BLaER1 (cell line): ENCODE data around the gene HJV.

Experiments used
- H3K27ac ChIP-seq: shearing (Covaris generic); formaldehyde crosslinking; 2 replicates; pipeline ENCODE4 v1.8.1; 2022
- H3K27me3 ChIP-seq: shearing (Covaris generic); formaldehyde crosslinking; 2 replicates; pipeline ENCODE4 v1.8.1; 2022
- H3K36me3 ChIP-seq: shearing (Covaris generic); formaldehyde crosslinking; 2 replicates; pipeline ENCODE4 v1.8.1; 2022
- H3K4me1 ChIP-seq: shearing (Covaris generic); formaldehyde crosslinking; 2 replicates; pipeline ENCODE4 v1.8.1; 2022
- H3K4me2 ChIP-seq: shearing (Covaris generic); formaldehyde crosslinking; 2 replicates; pipeline ENCODE4 v1.8.1; 2022
- H3K4me3 ChIP-seq: shearing (Covaris generic); formaldehyde crosslinking; 2 replicates; pipeline ENCODE4 v1.8.1; 2022
- H3K9ac ChIP-seq: shearing (Covaris generic); formaldehyde crosslinking; 2 replicates; pipeline ENCODE4 v1.8.1; 2022
- H3K9me3 ChIP-seq: shearing (Covaris generic); formaldehyde crosslinking; 2 replicates; pipeline ENCODE4 v1.8.1; 2022
- H4K20me1 ChIP-seq: shearing (Covaris generic); formaldehyde crosslinking; 2 replicates; pipeline ENCODE4 v1.8.1; 2022
- Cebpa-rat ChIP-seq: shearing (Covaris generic); IDR thresholded peaks from 2 replicates; pipeline ENCODE4 v1.8.1; 2022

HJV gene

DNA sequence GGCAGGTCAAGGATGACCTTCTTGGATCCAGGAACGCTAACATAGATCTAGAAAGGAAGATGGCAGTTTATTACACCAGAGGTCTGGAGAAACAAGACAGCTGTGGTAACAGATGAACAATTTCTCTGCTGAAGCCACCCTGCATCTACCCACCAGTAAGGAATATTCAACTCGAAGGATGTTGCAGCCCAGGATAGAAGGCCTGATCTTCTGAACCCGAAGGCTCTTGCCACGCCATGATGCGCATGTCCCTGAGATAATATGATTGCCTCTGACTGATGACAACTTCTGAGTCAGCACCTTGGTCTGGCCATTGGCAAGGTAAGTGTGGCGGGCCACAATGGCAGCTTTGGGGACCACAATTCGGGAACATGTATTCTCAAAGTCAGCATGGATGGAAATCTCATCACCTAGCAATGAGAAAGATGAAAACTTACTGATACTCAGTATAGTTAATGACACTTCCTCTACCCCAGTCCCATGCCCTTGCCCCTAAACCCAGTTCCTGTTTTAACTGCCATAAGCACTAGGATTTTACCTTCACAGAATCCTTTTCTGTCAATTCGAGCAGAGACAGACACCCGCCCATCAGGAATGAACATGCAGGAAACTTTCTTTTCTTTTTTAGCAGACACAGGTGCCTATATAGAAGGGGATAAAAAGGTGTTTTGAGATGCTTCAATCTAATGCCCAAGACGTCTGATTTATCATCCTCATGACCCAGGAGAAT is 27.0 kb downstream of the HJV start:
- Histone ChIP-seq H3K27me3 (no peaks in the 10 kb centered on the region), H3K36me3 (peaks cover 34% of the 10 kb centered on the region), H3K9ac (peak overlapping the region; percentile 98), H3K9me3 (no peaks in the 10 kb centered on the region), H3K4me1 (peaks cover 55% of the 10 kb centered on the region), H3K4me3 (peak overlapping the region; percentile 82), H4K20me1 (peaks cover 60% of the 10 kb centered on the region), H3K4me2 (peak overlapping the region; percentile 93), H3K27ac (peak overlapping the region; percentile 89)
- TF ChIP-seq Cebpa-rat, result no peak

DNA sequence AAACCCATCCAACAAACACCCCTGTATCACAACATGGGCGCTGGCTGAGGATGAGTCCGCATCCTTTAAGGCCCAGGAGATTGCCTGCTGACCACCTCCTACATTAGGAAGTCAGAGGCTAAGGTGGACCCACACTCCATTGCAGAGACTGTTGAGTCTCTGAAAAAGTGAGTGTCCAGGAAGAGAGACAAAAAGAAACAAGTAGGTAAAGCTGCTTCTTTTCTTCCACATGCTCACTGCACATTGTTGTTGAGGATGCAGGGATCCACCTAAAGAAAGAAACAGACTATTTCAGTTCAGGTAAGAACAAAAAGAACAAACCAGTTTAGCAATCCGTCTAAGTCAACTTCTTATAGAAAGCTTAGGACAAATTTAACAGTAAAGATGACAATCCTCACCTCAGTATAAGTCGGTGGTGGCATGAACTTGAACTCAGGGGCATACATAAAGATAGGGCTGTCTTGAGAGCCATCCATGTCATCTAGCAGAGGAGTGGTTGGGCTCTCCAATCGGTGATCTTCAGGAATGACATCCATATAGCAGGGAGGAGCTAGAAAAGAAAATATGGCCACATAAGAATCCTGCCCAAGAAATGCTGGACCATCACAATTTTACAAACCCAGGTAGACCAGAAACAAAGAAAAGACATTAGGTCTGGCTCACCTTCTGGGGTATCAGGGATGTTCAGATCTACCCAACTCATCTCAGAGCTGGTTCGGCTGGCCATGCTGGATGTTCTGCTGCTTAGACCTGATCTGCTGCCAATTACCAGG is 27.7 kb downstream of the HJV start:
- H3K27me3 ChIP-seq, result no peaks in the 10 kb centered on the region
- no peak overlapping the region for H3K27ac ChIP-seq
- no peaks in the 10 kb centered on the region for H3K9me3 ChIP-seq
- TF ChIP-seq Cebpa-rat, result no peak
- H3K36me3 ChIP-seq, result peaks cover 34% of the 10 kb centered on the region
- H4K20me1 ChIP-seq, result peaks cover 60% of the 10 kb centered on the region
- H3K4me2 ChIP-seq, result peak overlapping the region; percentile 93
- H3K4me3 ChIP-seq, result peak overlapping the region; percentile 82
- peaks cover 48% of the 10 kb centered on the region for H3K4me1 ChIP-seq
- H3K9ac ChIP-seq, result peak overlapping the region; percentile 98

DNA sequence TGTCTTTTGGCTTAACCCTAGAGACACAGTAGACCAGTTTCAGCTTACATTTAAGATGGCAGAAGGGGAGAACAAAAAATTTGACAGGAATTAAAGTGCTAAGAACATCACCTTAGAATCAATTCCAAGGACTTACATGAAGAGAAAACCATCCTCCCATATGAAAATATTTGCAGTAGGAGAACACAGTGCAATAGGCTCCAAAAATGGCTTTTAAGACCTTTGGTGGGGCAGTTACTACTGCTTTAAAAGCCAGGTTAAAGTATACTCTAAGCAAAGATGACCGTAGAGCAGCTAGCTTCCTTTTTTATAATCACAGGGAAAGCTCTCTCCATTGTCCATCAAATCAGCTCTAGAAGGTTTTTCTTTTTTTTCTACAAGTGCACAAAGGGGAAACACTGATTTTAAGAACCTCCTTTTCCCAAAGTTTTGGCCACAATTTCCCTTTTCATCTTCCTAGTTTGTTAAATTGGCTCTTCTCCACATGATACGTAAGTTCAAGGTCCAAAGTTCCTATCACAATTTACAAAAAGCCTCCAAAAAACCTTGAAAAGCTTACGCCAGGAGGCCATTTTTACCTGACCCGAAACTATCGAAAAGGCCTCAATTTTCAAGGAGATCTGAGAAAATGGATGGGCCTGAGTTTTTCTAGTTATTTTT is 28.4 kb downstream of the HJV start:
- peaks cover 47% of the 10 kb centered on the region for H3K4me1 ChIP-seq
- no peaks in the 10 kb centered on the region for H3K27me3 ChIP-seq
- TF ChIP-seq Cebpa-rat, result no peak
- no peak overlapping the region for H3K27ac ChIP-seq
- H3K4me2 ChIP-seq, result peak overlapping the region; percentile 93
- no peaks in the 10 kb centered on the region for H3K9me3 ChIP-seq
- H3K36me3 ChIP-seq, result peaks cover 34% of the 10 kb centered on the region
- H3K9ac ChIP-seq, result peak overlapping the region; percentile 98
- peaks cover 60% of the 10 kb centered on the region for H4K20me1 ChIP-seq
- H3K4me3 ChIP-seq, result peak overlapping the region; percentile 82

DNA sequence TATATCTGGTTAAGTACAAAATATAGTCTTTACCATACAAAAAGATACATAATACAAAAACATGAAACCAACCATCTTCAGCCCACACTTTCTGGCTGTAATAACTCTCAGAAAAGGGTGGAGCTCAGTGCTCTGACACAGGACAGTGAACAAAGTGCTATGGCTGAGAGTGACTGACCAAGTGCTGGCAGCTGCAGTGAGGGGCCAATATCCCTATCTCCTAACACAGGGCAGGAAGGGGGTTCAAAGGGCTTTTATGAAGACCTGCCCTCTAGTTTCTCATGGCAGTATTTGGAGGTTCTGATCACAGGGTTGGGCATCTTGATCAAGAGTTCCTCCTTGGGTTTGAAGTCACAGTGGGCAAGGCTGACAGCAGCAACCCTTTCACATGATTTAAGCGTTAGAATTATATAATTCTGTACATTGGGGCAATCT is 29.0 kb downstream of the HJV start:
- peaks cover 34% of the 10 kb centered on the region for H3K36me3 ChIP-seq
- peak overlapping the region; percentile 98; the same call in 1 of the 2 replicates for H3K9ac ChIP-seq
- no peak for TF ChIP-seq Cebpa-rat
- no peaks in the 10 kb centered on the region for H3K27me3 ChIP-seq
- H3K4me3 ChIP-seq, result peak overlapping the region; percentile 82
- H3K9me3 ChIP-seq, result no peaks in the 10 kb centered on the region
- no peak overlapping the region for H3K27ac ChIP-seq
- H4K20me1 ChIP-seq, result peaks cover 60% of the 10 kb centered on the region
- H3K4me1 ChIP-seq, result peaks cover 41% of the 10 kb centered on the region
- H3K4me2 ChIP-seq, result peak overlapping the region; percentile 93

DNA sequence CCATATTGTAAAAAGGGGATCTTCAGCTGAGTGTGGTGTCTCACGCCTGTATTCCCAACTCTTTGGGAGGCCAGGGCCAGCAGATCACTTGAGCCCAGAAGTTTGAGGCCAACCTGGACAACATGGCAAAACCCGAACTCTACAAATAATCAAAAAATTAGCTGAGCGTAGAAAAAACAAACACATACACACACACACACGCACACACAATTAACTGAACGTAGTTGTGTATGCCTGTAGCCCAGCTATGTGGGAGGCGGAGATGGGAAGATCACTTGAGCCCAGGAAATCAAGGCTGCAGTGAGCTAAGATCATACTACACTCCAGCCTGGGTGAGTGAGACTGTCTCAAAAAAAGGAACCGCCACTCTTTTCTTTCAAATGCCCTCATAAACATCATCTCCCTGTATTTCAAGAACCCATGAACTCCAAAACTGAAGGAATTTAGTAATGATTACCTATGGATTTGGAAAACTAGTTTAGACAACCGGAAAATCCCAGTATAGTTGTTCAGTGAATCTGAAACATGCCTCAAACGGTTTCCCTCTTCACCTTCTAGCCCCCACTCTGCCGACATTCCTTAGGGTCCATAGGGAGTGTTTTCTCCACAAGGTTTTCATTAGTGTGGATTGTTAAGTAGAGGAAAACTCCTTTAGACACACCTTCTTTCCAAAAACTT is 29.7 kb downstream of the HJV start:
- no peak for TF ChIP-seq Cebpa-rat
- H3K27me3 ChIP-seq, result no peaks in the 10 kb centered on the region
- peaks cover 35% of the 10 kb centered on the region for H3K4me1 ChIP-seq
- H3K27ac ChIP-seq, result no peak overlapping the region
- H3K9me3 ChIP-seq, result no peaks in the 10 kb centered on the region
- H3K36me3 ChIP-seq, result peaks cover 34% of the 10 kb centered on the region
- H3K4me3 ChIP-seq, result no peak overlapping the region
- H4K20me1 ChIP-seq, result peaks cover 60% of the 10 kb centered on the region
- H3K9ac ChIP-seq, result no peak overlapping the region
- peak overlapping the region; percentile 93; the same call in 1 of the 2 replicates for H3K4me2 ChIP-seq

DNA sequence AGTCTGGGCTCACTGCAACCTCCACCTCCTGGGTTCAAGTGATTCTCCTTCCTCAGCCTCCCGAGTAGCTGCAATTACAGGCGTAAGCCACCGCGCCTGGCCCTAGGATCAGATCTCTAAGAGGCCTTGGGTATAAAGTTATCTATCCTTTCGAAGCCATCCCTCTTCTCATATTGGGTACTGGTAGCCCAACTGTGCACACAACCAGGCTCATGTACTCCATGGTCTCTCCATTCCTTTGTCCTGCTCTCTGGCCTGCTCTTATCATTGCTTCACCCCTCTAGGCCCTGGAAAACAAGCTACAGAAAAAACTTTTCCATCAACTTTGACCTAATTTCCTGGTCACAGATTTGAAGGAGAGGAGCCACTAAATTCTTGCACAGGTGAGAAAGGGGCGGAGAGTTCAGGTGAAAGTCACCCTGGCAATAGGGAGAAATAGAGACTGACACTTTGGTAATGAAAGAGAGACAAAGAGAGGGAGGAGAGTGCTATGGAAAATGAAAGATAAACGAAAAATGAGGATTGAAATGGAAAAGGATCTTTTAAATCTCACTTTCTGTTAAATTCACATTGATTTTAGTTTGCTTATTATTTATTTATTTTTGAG is 31.2 kb downstream of the HJV start:
- no peak for TF ChIP-seq Cebpa-rat
- Histone ChIP-seq H3K4me3 (no peak overlapping the region), H4K20me1 (peaks cover 53% of the 10 kb centered on the region), H3K9me3 (no peaks in the 10 kb centered on the region), H3K36me3 (peaks cover 33% of the 10 kb centered on the region), H3K27ac (no peak overlapping the region), H3K27me3 (no peaks in the 10 kb centered on the region), H3K9ac (no peak overlapping the region), H3K4me2 (no peak overlapping the region), H3K4me1 (peaks cover 38% of the 10 kb centered on the region)

DNA sequence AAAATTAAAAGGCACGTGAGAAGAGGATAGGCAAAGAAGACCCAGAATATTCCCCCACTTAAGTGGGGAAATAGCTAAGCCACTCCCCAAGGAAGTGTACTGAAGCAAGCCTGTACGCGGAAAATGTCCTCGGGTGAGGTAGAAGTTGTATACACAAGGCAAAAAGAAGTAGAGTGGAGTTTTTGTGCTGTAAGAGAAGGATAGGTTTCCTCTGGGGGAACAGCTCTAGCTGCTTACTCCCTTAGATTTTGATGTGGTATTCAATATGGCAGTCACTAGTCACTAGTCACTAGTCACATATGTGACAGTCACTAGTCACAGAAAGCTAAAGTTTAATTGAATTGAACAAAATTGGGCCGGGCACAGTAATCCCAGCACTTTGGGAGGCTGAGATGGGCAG is 32.8 kb downstream of the HJV start:
- no peaks in the 10 kb centered on the region for H3K9me3 ChIP-seq
- peaks cover 17% of the 10 kb centered on the region for H3K36me3 ChIP-seq
- no peak for TF ChIP-seq Cebpa-rat
- no peak overlapping the region for H3K4me2 ChIP-seq
- no peaks in the 10 kb centered on the region for H3K27me3 ChIP-seq
- peaks cover 37% of the 10 kb centered on the region for H4K20me1 ChIP-seq
- H3K27ac ChIP-seq, result no peak overlapping the region
- H3K9ac ChIP-seq, result no peak overlapping the region
- H3K4me1 ChIP-seq, result peaks cover 32% of the 10 kb centered on the region
- H3K4me3 ChIP-seq, result no peak overlapping the region

DNA sequence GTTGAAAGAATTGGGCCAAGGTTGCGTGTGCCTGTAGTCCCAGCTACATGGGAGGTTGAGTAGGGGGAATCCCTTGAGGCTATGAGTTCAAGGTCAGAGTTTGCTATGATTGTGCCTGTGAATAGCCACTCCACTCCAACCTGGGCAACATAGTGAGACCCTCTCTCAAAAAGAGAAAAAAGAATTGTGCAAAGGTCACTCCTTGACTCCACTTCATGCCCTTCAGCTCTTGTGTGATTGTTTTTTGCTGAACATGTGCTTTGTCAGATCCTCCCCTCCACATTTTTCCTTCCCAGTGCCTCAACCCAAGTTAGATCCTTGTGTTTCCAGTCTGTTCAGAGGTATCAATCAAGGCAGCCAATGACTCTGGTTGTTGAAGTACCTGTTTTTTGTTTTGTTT is 33.6 kb downstream of the HJV start:
- Histone ChIP-seq H3K27ac (no peak overlapping the region), H3K4me1 (peaks cover 24% of the 10 kb centered on the region), H3K9me3 (no peaks in the 10 kb centered on the region), H3K36me3 (peaks cover 9% of the 10 kb centered on the region), H3K4me2 (no peak overlapping the region), H3K27me3 (no peaks in the 10 kb centered on the region), H4K20me1 (peaks cover 29% of the 10 kb centered on the region), H3K9ac (no peak overlapping the region), H3K4me3 (no peak overlapping the region)
- no peak for TF ChIP-seq Cebpa-rat

DNA sequence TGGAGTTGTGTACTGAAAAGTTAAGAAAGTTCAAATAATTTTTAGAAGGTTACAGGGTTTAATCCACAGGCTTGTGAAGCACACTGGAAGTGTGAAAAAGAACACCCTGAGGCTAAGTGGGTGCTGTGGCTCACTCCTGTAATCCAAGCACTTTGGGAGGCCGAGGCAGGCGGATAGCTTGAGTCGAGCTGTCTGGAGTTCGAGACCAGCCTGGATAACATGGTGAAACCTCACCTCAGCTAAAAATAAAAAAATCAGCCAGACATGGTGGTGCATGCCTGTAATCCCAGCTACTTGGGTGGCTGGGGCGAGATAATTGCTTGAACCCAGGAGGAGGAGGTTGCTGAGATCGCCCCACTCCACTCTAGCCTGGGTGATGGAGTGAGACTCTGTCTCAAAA is 35.0 kb downstream of the HJV start:
- H3K4me3 ChIP-seq, result no peak overlapping the region
- H3K9ac ChIP-seq, result no peak overlapping the region
- H3K27me3 ChIP-seq, result no peaks in the 10 kb centered on the region
- peaks cover 15% of the 10 kb centered on the region; the same call in 1 of the 2 replicates for H4K20me1 ChIP-seq
- H3K4me1 ChIP-seq, result peaks cover 14% of the 10 kb centered on the region
- H3K9me3 ChIP-seq, result no peaks in the 10 kb centered on the region
- H3K36me3 ChIP-seq, result no peaks in the 10 kb centered on the region
- no peak overlapping the region for H3K4me2 ChIP-seq
- TF ChIP-seq Cebpa-rat, result no peak
- no peak overlapping the region for H3K27ac ChIP-seq
